CD4-positive, alpha-beta T cell (primary cell): ENCODE results near the gene RBM39. TPM values are rescaled to one million over a fixed set of nuclear protein-coding genes. Genes with fewer than 3 reads are reported as not detected.
"Not testable (repeated sequence)": the region's sequence is repeated elsewhere in the genome, so short reads cannot be mapped to it uniquely, and the experiment has no call there.

Experiments
- ATAC-seq: fragments of 200-7000 bp; cut with Tn5 transposase; one replicate; pipeline ENCODE4 v1.10.0; 2022; ENCODE audit warnings: mild to moderate bottlenecking; ENCODE audit not compliant: poor library complexity
- CTCF ChIA-PET: fragments of 350-600 bp; sonication (Branson Sonifier 250); formaldehyde crosslinking; loops from one replicate; lab custom pipeline; 2021; ENCODE audit warnings: antibody characterized with exemption, inconsistent platforms; lab: Charles Lee
- POLR2A ChIA-PET: fragments of 350-600 bp; sonication (Branson Sonifier 250); formaldehyde crosslinking; loops from one replicate; lab custom pipeline; 2021; ENCODE audit warnings: antibody characterized with exemption, inconsistent platforms; lab: Charles Lee
- DNase-seq, 14 experiments: peaks; one replicate each; pipeline ENCODE4 v3.0.0-alpha.2; 2013 to 2020; ENCODE audit warnings: mixed read lengths in 2 of 14
- H3K27ac ChIP-seq, 2 donors: one replicate each; pipeline versions ENCODE4 v1.5.1 to v1.7.0; 2013; ENCODE audit warnings: low read length in 2 of 2, low read depth in 1 of 2, mild to moderate bottlenecking in 1 of 2
- H3K27me3 ChIP-seq, 2 experiments: 1 replicate in 1 of 2; 2 replicates in 1 of 2; pipeline versions ENCODE4 v1.6.1 to v1.7.0; 2013; ENCODE audit warnings: low read length in 2 of 2, control low read depth in 1 of 2, mild to moderate bottlenecking in 1 of 2, moderate library complexity in 1 of 2; ENCODE audit not compliant: insufficient read depth in 2 of 2, control insufficient read depth in 1 of 2
- H3K36me3 ChIP-seq: one replicate; pipeline ENCODE4 v1.6.1; 2013; ENCODE audit warnings: low read length, control low read depth; ENCODE audit not compliant: insufficient read depth
- H3K4me1 ChIP-seq: one replicate; pipeline ENCODE4 v1.6.1; 2013; ENCODE audit warnings: low read length, control low read depth; ENCODE audit not compliant: insufficient read depth
- H3K4me3 ChIP-seq: one replicate; pipeline ENCODE4 v1.5.1; 2013; ENCODE audit warnings: mild to moderate bottlenecking, low read length, moderate library complexity
- H3K9me3 ChIP-seq, 2 experiments: 1 replicate in 1 of 2; 2 replicates in 1 of 2; pipeline versions ENCODE4 v1.6.1 to v1.7.0; 2013; ENCODE audit warnings: low read length in 2 of 2, mild to moderate bottlenecking in 2 of 2, control low read depth in 1 of 2, moderate library complexity in 1 of 2; ENCODE audit not compliant: control insufficient read depth in 1 of 2, insufficient read depth in 1 of 2
- H3K27ac Mint-ChIP-seq: one replicate; pipeline ENCODE4 v1.8.0; 2020; ENCODE audit warnings: mixed read lengths
- H3K27me3 Mint-ChIP-seq: one replicate; pipeline ENCODE4 v1.8.0; 2021; ENCODE audit warnings: mixed read lengths
- H3K36me3 Mint-ChIP-seq: one replicate; pipeline ENCODE4 v1.8.0; 2021; ENCODE audit warnings: low read depth, mixed read lengths
- H3K4me1 Mint-ChIP-seq: one replicate; pipeline ENCODE4 v1.8.0; 2021; ENCODE audit warnings: low read depth, mixed read lengths
- H3K4me3 Mint-ChIP-seq: one replicate; pipeline ENCODE4 v1.8.0; 2020; ENCODE audit warnings: mild to moderate bottlenecking, mixed read lengths
- H3K9me3 Mint-ChIP-seq: one replicate; pipeline ENCODE4 v1.8.0; 2020; ENCODE audit warnings: mixed read lengths
- CTCF ChIP-seq: fragments of 200-600 bp; IDR thresholded peaks from one replicate; pipeline ENCODE4 v1.8.0; 2022; ENCODE audit warnings: antibody characterized with exemption, mild to moderate bottlenecking
- intact Hi-C, 2 experiments: fragments of 100-400 bp; cut with DNase I in 1 of 2; cut with micrococcal nuclease in 1 of 2; formaldehyde crosslinking; loops; one replicate each; pipeline versions ENCODE4 v1.15.1 to v1.9.0; 2023 to 2025; cut with DNase I, micrococcal nuclease
- total RNA-seq, 174 experiments: library from RNA in 2 of 174; stranded (reverse) in 2 of 174; gene quantifications; one replicate each; pipeline ENCODE4 v1.2.3 and lab custom pipeline; 2021 to 2026

RBM39 gene
- total RNA-seq, 2 experiments from 2014 or later: 1,057 to 1,091 TPM

GRCh38 chr20:35690265-35690664 lies 51.8 kb downstream of the RBM39 start:
- no peak for TF ChIP-seq CTCF
- peaks cover 58% of the 10 kb centered on the region for H3K36me3 Mint-ChIP-seq
- H3K27me3 Mint-ChIP-seq: no peaks in the 10 kb centered on the region
- ATAC-seq: no peak
- Histone ChIP-seq H3K27me3 (no peaks in the 10 kb centered on the region), H3K36me3 (peaks cover 58% of the 10 kb centered on the region), H3K4me3 (no peak overlapping the region), H3K4me1 (no peaks in the 10 kb centered on the region), H3K9me3 (no peaks in the 10 kb centered on the region), H3K27ac (no peak overlapping the region)
- peak in 1 of 14 experiments; percentile 2 for DNase-seq
- H3K4me3 Mint-ChIP-seq: no peak overlapping the region
- ChIA-PET POLR2A (no interaction called here), CTCF (interaction anchor here (0.6 to 1.6 kb wide), 2 partner anchors 9 to 544 kb away, joined by 3 to 4 read pairs; partner anchors contain the start of genes NFS1 and ROMO1)
- intact Hi-C loops: loop anchor here in 1 of 2 experiments (10.0 kb wide), 2 partner anchors 225 to 265 kb away; partner anchors contain the start of gene SCAND1
- H3K27ac Mint-ChIP-seq: no peak overlapping the region
- no peaks in the 10 kb centered on the region for H3K9me3 Mint-ChIP-seq
- H3K4me1 Mint-ChIP-seq: no peaks in the 10 kb centered on the region

GRCh38 chr20:35686872-35687271 lies 55.2 kb downstream of the RBM39 start:
- POLR2A ChIA-PET, intact Hi-C loops, H3K9me3 ChIP-seq, CTCF ChIA-PET, H3K27me3 Mint-ChIP-seq, H3K4me3 ChIP-seq, H3K4me3 Mint-ChIP-seq, ATAC-seq, H3K9me3 Mint-ChIP-seq, H3K27ac Mint-ChIP-seq, H3K4me1 Mint-ChIP-seq, H3K27me3 ChIP-seq, H3K4me1 ChIP-seq, H3K27ac ChIP-seq: not testable (repeated sequence)
- peaks cover 52% of the 10 kb centered on the region for H3K36me3 Mint-ChIP-seq
- DNase-seq: peak in 1 of 14 experiments; percentile 24
- peaks cover 47% of the 10 kb centered on the region for H3K36me3 ChIP-seq

GRCh38 chr20:35685368-35685767 lies 56.7 kb downstream of the RBM39 start:
- H3K4me3 ChIP-seq, H3K9me3 ChIP-seq, CTCF ChIA-PET, intact Hi-C loops, H3K4me1 Mint-ChIP-seq, H3K9me3 Mint-ChIP-seq, H3K4me1 ChIP-seq, H3K4me3 Mint-ChIP-seq, H3K27ac ChIP-seq, POLR2A ChIA-PET, H3K27ac Mint-ChIP-seq, ATAC-seq, H3K27me3 ChIP-seq, H3K27me3 Mint-ChIP-seq: not testable (repeated sequence)
- peaks cover 42% of the 10 kb centered on the region for H3K36me3 ChIP-seq
- peaks cover 61% of the 10 kb centered on the region for H3K36me3 Mint-ChIP-seq
- peak in 1 of 14 experiments; percentile 4 for DNase-seq

- TF ChIP-seq CTCF: no peak
- Mint-ChIP-seq H3K36me3 (peaks cover 56% of the 10 kb centered on the region), H3K27ac (no peak overlapping the region), H3K9me3 (no peaks in the 10 kb centered on the region), H3K4me1 (no peaks in the 10 kb centered on the region), H3K4me3 (no peak overlapping the region), H3K27me3 (no peaks in the 10 kb centered on the region)
- no peak overlapping the region for H3K27ac ChIP-seq
- no peak overlapping the region for H3K4me3 ChIP-seq
- intact Hi-C loops: no loop called here
- ChIA-PET CTCF (no interaction called here), POLR2A (no interaction called here)
- no peaks in the 10 kb centered on the region for H3K9me3 ChIP-seq
- no peak for DNase-seq
- no peaks in the 10 kb centered on the region for H3K27me3 ChIP-seq
- peaks cover 34% of the 10 kb centered on the region for H3K36me3 ChIP-seq
- ATAC-seq: no peak
- H3K4me1 ChIP-seq: no peaks in the 10 kb centered on the region
These were observed 60.1 kb downstream of the RBM39 start for GRCh38 chr20:35681960-35682359.
